HG03575 (cell line): ENCODE measurements around the gene ESRRB.

Experiments used
- ATAC-seq: cut with Tn5 transposase; IDR thresholded peaks from one replicate; pipeline ENCODE4 v1.9.1; 2021; ENCODE audit not compliant: unreplicated experiment, insufficient number of reproducible peaks, low FRiP score; ENCODE audit errors: extremely low read depth

ESRRB gene

GRCh38 chr14:76350671-76351070 lies 25.3 kb upstream of the ESRRB start:
- no peak for ATAC-seq

GRCh38 chr14:76351941-76352340 lies 24.0 kb upstream of the ESRRB start:
- ATAC-seq, result no peak

DNA sequence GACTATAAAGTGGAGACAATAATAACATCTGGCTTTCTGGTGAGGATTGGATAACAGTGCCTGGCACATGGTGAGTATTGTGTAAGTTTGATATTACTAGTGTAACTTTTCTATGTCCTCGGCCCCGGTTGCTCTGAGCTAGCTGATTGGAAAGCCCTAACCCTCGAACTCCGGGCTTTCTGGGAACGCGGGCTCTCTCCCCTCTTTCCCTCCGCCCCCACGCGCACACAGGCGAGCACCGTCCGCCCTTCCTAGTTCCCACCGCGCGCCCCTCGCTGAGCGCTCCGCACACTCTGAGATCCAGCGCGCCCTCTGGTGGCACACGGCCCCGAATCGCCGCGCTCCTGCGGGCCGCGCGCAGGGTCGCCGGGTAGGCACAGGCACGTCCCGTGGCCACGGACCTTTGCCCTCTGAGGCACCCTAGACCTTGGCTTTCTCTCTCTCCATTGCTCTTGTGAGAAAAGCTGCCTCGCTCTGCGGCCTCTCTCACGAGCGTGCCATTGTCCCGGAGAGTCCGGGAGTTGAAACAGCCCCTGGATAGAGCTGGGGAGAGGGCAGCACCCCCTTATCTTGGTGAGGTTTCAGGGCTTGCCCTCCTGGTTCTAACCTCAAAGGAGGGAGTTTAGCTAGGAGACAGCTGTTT lies 23.2 kb upstream of the ESRRB start:
- ATAC-seq, result no peak

GRCh38 chr14:76354310-76354709 lies 21.6 kb upstream of the ESRRB start:
- no peak for ATAC-seq

GRCh38 chr14:76355771-76356170 lies 20.2 kb upstream of the ESRRB start:
- ATAC-seq, result no peak

DNA sequence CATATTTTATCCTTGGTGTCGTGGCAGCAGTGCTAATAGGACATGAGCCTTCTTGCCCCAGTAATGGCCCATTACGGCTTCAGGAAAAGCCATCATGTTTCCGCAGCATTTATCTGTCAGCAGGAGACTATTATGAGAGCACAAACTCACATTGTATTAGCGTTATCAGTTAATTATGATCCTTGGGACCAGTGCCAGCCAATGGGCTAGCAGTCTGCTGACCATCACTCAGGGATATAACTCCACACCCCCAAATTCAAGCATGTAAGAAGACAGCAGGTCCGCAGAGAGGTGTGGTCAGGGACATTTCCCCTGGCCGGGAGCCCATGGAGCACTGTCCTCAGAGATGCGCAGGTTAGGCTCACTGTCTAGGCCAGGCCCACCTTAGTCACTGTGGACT lies 4.9 kb upstream of the ESRRB start:
- ATAC-seq, result no peak

DNA sequence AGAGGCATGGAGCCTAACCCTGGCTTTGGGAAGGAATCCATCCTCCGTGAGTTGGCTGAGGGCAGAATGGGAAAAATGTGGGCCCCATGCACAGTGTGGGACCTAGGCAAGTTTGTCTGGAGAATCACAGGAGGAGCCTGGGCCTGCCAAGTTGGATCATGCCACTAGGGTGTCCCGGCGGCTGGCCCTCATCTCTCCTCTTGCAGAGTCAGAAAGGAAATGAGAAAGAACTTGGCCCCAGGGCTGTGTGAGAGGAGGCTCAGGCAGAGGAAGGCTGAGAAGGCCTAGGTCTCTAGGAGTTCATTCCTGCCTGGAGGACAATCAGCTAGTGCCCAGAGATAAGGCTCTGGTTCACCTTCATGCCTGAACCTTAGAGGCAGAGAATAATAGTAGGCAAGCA lies 2.5 kb upstream of the ESRRB start:
- ATAC-seq, result no peak

GRCh38 chr14:76375484-76375883 lies 453 bp upstream of the ESRRB start:
- no peak for ATAC-seq

DNA sequence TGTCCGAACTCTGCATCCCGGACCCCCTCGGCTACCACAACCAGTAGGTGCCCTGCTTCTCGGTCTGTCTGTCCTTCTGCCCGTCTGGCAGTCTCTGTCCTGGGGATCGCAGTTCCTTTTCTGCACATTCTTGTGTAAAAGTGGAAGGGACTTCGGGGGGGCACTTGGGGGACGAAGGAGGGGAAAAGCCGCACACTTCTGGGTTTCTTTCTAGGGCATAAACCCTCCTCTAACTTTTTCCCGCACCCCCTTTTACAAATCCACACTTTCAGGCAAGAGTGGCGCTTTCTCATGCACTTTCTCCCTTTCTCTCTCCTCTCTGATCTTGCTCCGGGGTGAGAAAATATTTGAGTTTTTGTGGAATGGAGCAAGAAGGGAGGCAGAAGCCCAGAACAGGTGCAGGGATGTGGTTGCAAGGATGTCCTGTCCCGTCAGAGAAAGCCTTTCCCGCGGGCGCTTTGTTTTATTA lies 506 bp downstream of the ESRRB start:
- no peak for ATAC-seq

DNA sequence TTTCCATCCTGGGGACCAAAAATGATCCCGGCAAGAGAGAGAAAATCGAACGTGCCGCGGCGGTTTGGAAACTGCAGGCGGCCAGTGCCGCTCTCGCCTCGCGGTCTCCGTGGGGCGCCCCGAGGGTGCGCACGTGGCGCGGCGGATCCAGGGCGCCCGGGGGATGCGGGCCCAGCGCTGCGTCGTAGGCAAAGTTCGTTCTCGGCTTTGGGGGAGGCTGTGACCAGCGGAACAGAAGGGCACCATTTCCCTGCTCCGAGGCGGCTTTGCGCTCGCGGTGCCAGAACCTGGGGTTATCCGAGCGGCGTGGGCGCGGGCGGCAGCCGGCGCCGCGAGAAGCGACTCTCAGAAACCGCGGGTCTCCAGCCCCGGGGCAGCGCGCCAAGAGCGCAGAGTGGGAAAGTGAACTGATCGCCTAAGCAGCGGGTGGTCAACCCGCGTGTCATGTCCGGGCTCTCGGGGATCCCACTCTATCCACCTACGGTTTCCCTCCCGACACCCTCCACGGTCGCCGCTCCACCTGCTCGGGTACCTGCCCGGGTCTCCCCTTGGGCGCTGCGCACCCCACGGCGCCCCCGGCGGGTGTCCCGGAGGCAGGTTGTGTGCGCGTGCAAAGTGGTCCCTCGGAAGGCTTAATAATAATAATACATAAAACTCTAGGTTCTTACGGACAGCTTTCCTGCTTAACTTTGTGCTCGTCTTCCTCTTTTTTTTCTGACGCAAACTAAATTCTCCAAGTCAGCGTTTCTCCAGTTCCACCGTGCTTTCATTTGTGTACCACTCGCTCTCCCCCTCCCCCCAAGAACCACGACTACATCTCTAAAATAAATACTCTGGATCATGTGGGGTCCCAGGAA lies 1.2 kb downstream of the ESRRB start:
- no peak for ATAC-seq

- ATAC-seq, result no peak
These were observed 1.8 kb downstream of the ESRRB start for GRCh38 chr14:76377735-76378074.

GRCh38 chr14:76380991-76381390 lies 5.1 kb downstream of the ESRRB start:
- no peak for ATAC-seq

DNA sequence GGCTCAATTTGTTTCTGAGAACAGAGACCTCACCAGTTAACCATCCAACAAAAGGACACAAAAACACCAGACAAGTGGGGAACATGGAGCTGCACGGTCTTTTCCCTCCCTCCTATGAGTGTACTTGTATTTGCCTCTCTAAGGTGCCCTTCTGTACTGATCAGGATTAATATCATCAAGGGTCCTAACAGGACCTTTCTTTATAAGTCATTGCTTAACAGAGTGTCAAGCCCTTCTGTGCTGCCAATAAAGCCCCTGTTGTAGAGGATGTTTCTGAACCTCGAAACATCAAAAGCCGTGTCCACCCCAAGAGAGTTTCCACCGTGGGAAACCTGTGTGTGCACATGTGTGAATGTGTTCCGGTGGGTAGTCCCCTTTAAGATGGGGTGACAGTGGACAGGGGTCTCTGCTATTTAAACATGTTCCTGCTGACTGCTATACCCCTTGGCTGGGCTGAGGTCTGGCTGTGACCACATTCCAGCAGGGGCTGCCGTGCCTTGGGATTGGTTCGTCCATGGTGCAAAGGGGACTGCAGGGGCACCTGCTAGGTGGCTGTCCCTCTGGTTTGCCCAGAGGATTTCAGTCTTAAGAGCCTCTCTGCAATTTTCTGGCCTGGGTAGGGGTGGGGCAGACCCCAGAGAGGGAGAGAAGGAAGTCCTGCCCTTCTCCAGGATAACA lies 6.0 kb downstream of the ESRRB start:
- ATAC-seq, result no peak

DNA sequence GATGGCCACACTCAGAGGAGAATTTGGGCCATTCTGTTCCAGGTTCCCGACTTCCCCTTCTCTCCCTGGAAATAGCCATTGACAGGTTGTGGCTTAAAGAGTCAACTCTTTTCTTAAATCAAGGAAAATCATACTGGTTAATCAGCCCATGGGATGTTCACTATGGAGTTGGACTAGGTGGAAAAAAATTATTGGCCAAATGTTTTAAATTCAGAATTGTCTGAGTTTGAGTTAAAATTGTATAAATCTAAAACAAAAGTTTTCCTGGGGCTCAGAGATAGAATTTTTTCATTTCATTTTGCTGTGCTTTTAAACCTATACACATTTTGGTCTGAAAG lies 6.5 kb downstream of the ESRRB start:
- ATAC-seq, result no peak

DNA sequence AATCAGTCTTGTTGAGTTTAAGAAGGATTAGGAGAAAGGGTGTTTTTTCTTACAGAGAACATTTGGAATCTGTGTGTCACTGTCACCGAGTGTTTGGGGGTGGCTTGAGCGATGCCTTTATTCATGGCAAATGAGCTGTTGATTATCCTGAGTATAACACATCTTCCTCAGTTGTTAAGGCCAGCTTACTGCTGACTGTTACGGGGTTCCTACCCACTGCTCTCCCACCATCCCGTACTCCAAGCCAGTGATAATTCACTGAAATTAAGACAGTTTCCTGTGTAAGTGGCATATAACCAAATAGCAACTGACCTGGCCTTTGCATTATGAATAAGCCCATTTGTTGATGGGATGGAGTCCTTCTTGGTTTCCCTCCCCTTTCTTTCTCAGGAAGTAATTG lies 9.5 kb downstream of the ESRRB start:
- ATAC-seq, result no peak

- no peak for ATAC-seq
These were observed 11.2 kb downstream of the ESRRB start for GRCh38 chr14:76386944-76387782.

- no peak for ATAC-seq
These were observed 13.9 kb downstream of the ESRRB start for GRCh38 chr14:76389841-76390240.

- ATAC-seq, result no peak
These were observed 14.7 kb downstream of the ESRRB start for GRCh38 chr14:76390621-76391020.

- ATAC-seq, result no peak
These were observed 16.2 kb downstream of the ESRRB start for GRCh38 chr14:76391981-76392690.
